ENCODE measurements around the gene RYR1.
"Not testable (repeated sequence)": the region's sequence is repeated elsewhere in the genome, so short reads cannot be mapped to it uniquely, and the experiment has no call there.

The RYR1 gene

GRCh38 chr19:38404858-38405257 is 28.6 kb upstream of the RYR1 start:
- no CpG with 5 or more reads among the region's 6 CpGs for WGBS (ENCODE audit: extremely low coverage, insufficient coverage, low lambda C conversion rate)

GRCh38 chr19:38405276-38405675 is 28.2 kb upstream of the RYR1 start:
- no peaks in the 10 kb centered on the region for H3K27me3 ChIP-seq (ENCODE audit: insufficient read depth, low read length, poor library complexity)
- no peaks in the 10 kb centered on the region for H3K79me1 ChIP-seq (ENCODE audit: low read length)
- H3K79me2 ChIP-seq (ENCODE audit: control insufficient read depth, insufficient read depth, low read length) = no peaks in the 10 kb centered on the region
- no peak overlapping the region for H3K56ac ChIP-seq (ENCODE audit: low read length)
- H3K23ac ChIP-seq (ENCODE audit: low read length) = no peak overlapping the region
- H3K18ac ChIP-seq (ENCODE audit: low read length) = no peak overlapping the region
- no peak overlapping the region for H2BK15ac ChIP-seq (replicated peaks; ENCODE audit: low read depth)
- no peak overlapping the region for H3K4me3 ChIP-seq (ENCODE audit: low read length)
- H3K4me2 ChIP-seq (ENCODE audit: low read length) = no peak overlapping the region
- WGBS (ENCODE audit: extremely low coverage, insufficient coverage, low lambda C conversion rate) = no CpG with 5 or more reads among the region's 8 CpGs
- H2AK5ac ChIP-seq (ENCODE audit: low read length) = no peak overlapping the region
- no peak overlapping the region for H3K27ac ChIP-seq (ENCODE audit: low read depth, low read length)
- H2BK5ac ChIP-seq (ENCODE audit: low read length) = no peak overlapping the region
- H3K9ac ChIP-seq (ENCODE audit: low read length) = no peak overlapping the region
- no peak for DNase-seq
- no peaks in the 10 kb centered on the region for H3K4me1 ChIP-seq (ENCODE audit: control insufficient read depth, low read depth, low read length)
- no peaks in the 10 kb centered on the region for H3K36me3 ChIP-seq (ENCODE audit: control insufficient read depth, insufficient read depth, low read length)
- H3K4ac ChIP-seq (ENCODE audit: low read depth, low read length) = no peak overlapping the region
- no peak overlapping the region for H4K5ac ChIP-seq (ENCODE audit: low read length)
- H4K8ac ChIP-seq (ENCODE audit: low read depth, low read length) = no peak overlapping the region
- H2BK120ac ChIP-seq (ENCODE audit: low read depth, low read length) = no peak overlapping the region

More at GRCh38 chr19:38404858-38405257, 28.6 kb upstream of the RYR1 start:
- H3K4me3 ChIP-seq (ENCODE audit: low read length) = no peak overlapping the region
- H3K9ac ChIP-seq (ENCODE audit: low read length) = no peak overlapping the region
- no peak overlapping the region for H3K23ac ChIP-seq (ENCODE audit: low read length)
- no peak overlapping the region for H3K18ac ChIP-seq (ENCODE audit: low read length)
- H3K56ac ChIP-seq (ENCODE audit: low read length) = no peak overlapping the region
- DNase-seq = no peak
- H3K27ac ChIP-seq (ENCODE audit: low read depth, low read length) = no peak overlapping the region
- no peak overlapping the region for H3K4me2 ChIP-seq (ENCODE audit: low read length)
- H3K79me1 ChIP-seq (ENCODE audit: low read length) = no peaks in the 10 kb centered on the region
- no peak overlapping the region for H2BK15ac ChIP-seq (replicated peaks; ENCODE audit: low read depth)
- no peak overlapping the region for H4K5ac ChIP-seq (ENCODE audit: low read length)
- no peak overlapping the region for H3K4ac ChIP-seq (ENCODE audit: low read depth, low read length)
- no peaks in the 10 kb centered on the region for H3K36me3 ChIP-seq (ENCODE audit: control insufficient read depth, insufficient read depth, low read length)
- no peak overlapping the region for H2AK5ac ChIP-seq (ENCODE audit: low read length)
- H2BK5ac ChIP-seq (ENCODE audit: low read length) = no peak overlapping the region
- no peak overlapping the region for H4K8ac ChIP-seq (ENCODE audit: low read depth, low read length)
- no peaks in the 10 kb centered on the region for H3K4me1 ChIP-seq (ENCODE audit: control insufficient read depth, low read depth, low read length)
- H3K27me3 ChIP-seq (ENCODE audit: insufficient read depth, low read length, poor library complexity) = no peaks in the 10 kb centered on the region
- H3K79me2 ChIP-seq (ENCODE audit: control insufficient read depth, insufficient read depth, low read length) = no peaks in the 10 kb centered on the region
- no peak overlapping the region for H2BK120ac ChIP-seq (ENCODE audit: low read depth, low read length)

GRCh38 chr19:38409631-38410133 is 23.8 kb upstream of the RYR1 start:
- no CpG with 5 or more reads among the region's 7 CpGs for WGBS (ENCODE audit: extremely low coverage, insufficient coverage, low lambda C conversion rate)
- Histone ChIP-seq H4K8ac (ENCODE audit: low read depth, low read length) (no peak overlapping the region), H3K4me2 (ENCODE audit: low read length) (no peak overlapping the region), H3K4ac (ENCODE audit: low read depth, low read length) (no peak overlapping the region), H3K79me2 (ENCODE audit: control insufficient read depth, insufficient read depth, low read length) (no peaks in the 10 kb centered on the region), H2BK5ac (ENCODE audit: low read length) (no peak overlapping the region), H3K4me3 (ENCODE audit: low read length) (no peak overlapping the region), H4K5ac (ENCODE audit: low read length) (no peak overlapping the region), H3K27ac (ENCODE audit: low read depth, low read length) (no peak overlapping the region), H2BK120ac (ENCODE audit: low read depth, low read length) (no peak overlapping the region), H3K27me3 (ENCODE audit: insufficient read depth, low read length, poor library complexity) (no peaks in the 10 kb centered on the region), H3K36me3 (ENCODE audit: control insufficient read depth, insufficient read depth, low read length) (no peaks in the 10 kb centered on the region), H3K23ac (ENCODE audit: low read length) (no peak overlapping the region), H3K18ac (ENCODE audit: low read length) (no peak overlapping the region), H2BK15ac (replicated peaks; ENCODE audit: low read depth) (no peak overlapping the region), H3K79me1 (ENCODE audit: low read length) (no peaks in the 10 kb centered on the region), H3K56ac (ENCODE audit: low read length) (no peak overlapping the region), H3K4me1 (ENCODE audit: control insufficient read depth, low read depth, low read length) (no peaks in the 10 kb centered on the region), H3K9ac (ENCODE audit: low read length) (no peak overlapping the region), H2AK5ac (ENCODE audit: low read length) (no peak overlapping the region)
- DNase-seq = no peak

- H4K5ac ChIP-seq (ENCODE audit: low read length); H3K4me3 ChIP-seq (ENCODE audit: low read length); H3K27me3 ChIP-seq (ENCODE audit: insufficient read depth, low read length, poor library complexity): not testable (repeated sequence)
Measured at GRCh38 chr19:38410407-38410806, 23.1 kb upstream of the RYR1 start.

GRCh38 chr19:38411041-38411712 is 22.3 kb upstream of the RYR1 start:
- H3K4me2 ChIP-seq (ENCODE audit: low read length) = no peak overlapping the region

More at GRCh38 chr19:38410407-38410806, 23.1 kb upstream of the RYR1 start:
- H3K27ac ChIP-seq (ENCODE audit: low read depth, low read length); H3K79me2 ChIP-seq (ENCODE audit: control insufficient read depth, insufficient read depth, low read length); H3K4me1 ChIP-seq (ENCODE audit: control insufficient read depth, low read depth, low read length); H3K18ac ChIP-seq (ENCODE audit: low read length); H2BK15ac ChIP-seq (replicated peaks; ENCODE audit: low read depth); H3K4ac ChIP-seq (ENCODE audit: low read depth, low read length); H2AK5ac ChIP-seq (ENCODE audit: low read length); H3K56ac ChIP-seq (ENCODE audit: low read length); H3K36me3 ChIP-seq (ENCODE audit: control insufficient read depth, insufficient read depth, low read length); H3K23ac ChIP-seq (ENCODE audit: low read length); H3K9ac ChIP-seq (ENCODE audit: low read length); DNase-seq; H3K4me2 ChIP-seq (ENCODE audit: low read length); H3K79me1 ChIP-seq (ENCODE audit: low read length); H2BK5ac ChIP-seq (ENCODE audit: low read length); H4K8ac ChIP-seq (ENCODE audit: low read depth, low read length); H2BK120ac ChIP-seq (ENCODE audit: low read depth, low read length): not testable (repeated sequence)
- WGBS (ENCODE audit: extremely low coverage, insufficient coverage, low lambda C conversion rate) = no CpG with 5 or more reads among the region's 6 CpGs

GRCh38 chr19:38411898-38412297 is 21.6 kb upstream of the RYR1 start:
- WGBS (ENCODE audit: extremely low coverage, insufficient coverage, low lambda C conversion rate) = no CpG with 5 or more reads among the region's 5 CpGs
- H3K27me3 ChIP-seq (ENCODE audit: insufficient read depth, low read length, poor library complexity); H3K4me3 ChIP-seq (ENCODE audit: low read length); H2AK5ac ChIP-seq (ENCODE audit: low read length); H2BK120ac ChIP-seq (ENCODE audit: low read depth, low read length); H3K79me2 ChIP-seq (ENCODE audit: control insufficient read depth, insufficient read depth, low read length); H3K18ac ChIP-seq (ENCODE audit: low read length); H3K56ac ChIP-seq (ENCODE audit: low read length); H3K27ac ChIP-seq (ENCODE audit: low read depth, low read length); H4K5ac ChIP-seq (ENCODE audit: low read length); H3K4me1 ChIP-seq (ENCODE audit: control insufficient read depth, low read depth, low read length); H2BK15ac ChIP-seq (replicated peaks; ENCODE audit: low read depth); H3K9ac ChIP-seq (ENCODE audit: low read length); H3K4me2 ChIP-seq (ENCODE audit: low read length); H3K23ac ChIP-seq (ENCODE audit: low read length); H3K79me1 ChIP-seq (ENCODE audit: low read length); H3K4ac ChIP-seq (ENCODE audit: low read depth, low read length); H2BK5ac ChIP-seq (ENCODE audit: low read length); H4K8ac ChIP-seq (ENCODE audit: low read depth, low read length); DNase-seq; H3K36me3 ChIP-seq (ENCODE audit: control insufficient read depth, insufficient read depth, low read length): not testable (repeated sequence)

More at GRCh38 chr19:38411041-38411712, 22.3 kb upstream of the RYR1 start:
- Histone ChIP-seq H3K4me1 (ENCODE audit: control insufficient read depth, low read depth, low read length) (no peaks in the 10 kb centered on the region), H2BK5ac (ENCODE audit: low read length) (no peak overlapping the region), H3K27me3 (ENCODE audit: insufficient read depth, low read length, poor library complexity) (no peaks in the 10 kb centered on the region), H2BK120ac (ENCODE audit: low read depth, low read length) (no peak overlapping the region), H3K36me3 (ENCODE audit: control insufficient read depth, insufficient read depth, low read length) (no peaks in the 10 kb centered on the region), H3K18ac (ENCODE audit: low read length) (no peak overlapping the region), H2BK15ac (replicated peaks; ENCODE audit: low read depth) (no peak overlapping the region), H4K5ac (ENCODE audit: low read length) (no peak overlapping the region), H3K56ac (ENCODE audit: low read length) (no peak overlapping the region), H3K23ac (ENCODE audit: low read length) (no peak overlapping the region), H3K4me3 (ENCODE audit: low read length) (no peak overlapping the region), H3K79me1 (ENCODE audit: low read length) (no peaks in the 10 kb centered on the region), H2AK5ac (ENCODE audit: low read length) (no peak overlapping the region), H3K4ac (ENCODE audit: low read depth, low read length) (no peak overlapping the region), H3K79me2 (ENCODE audit: control insufficient read depth, insufficient read depth, low read length) (no peaks in the 10 kb centered on the region), H3K27ac (ENCODE audit: low read depth, low read length) (no peak overlapping the region), H3K9ac (ENCODE audit: low read length) (no peak overlapping the region), H4K8ac (ENCODE audit: low read depth, low read length) (no peak overlapping the region)
- WGBS (ENCODE audit: extremely low coverage, insufficient coverage, low lambda C conversion rate) = no CpG with 5 or more reads among the region's 13 CpGs
- no peak for DNase-seq
